HepG2 (cell line): Measurements from ENCODE around the gene LIMCH1.

Experiments
- ARID2 ChIP-seq: sonication (generic); formaldehyde crosslinking; IDR thresholded peaks from 2 replicates; pipeline ENCODE4 v1.8.1; 2022; ENCODE audit warnings: mild to moderate bottlenecking, missing genetic modification reagents, borderline replicate concordance
- CHD4 ChIP-seq: fragments of 200-600 bp; sonication (generic); IDR thresholded peaks from 2 replicates; pipeline ENCODE4 v1.7.0; 2017; ENCODE audit warnings: mild to moderate bottlenecking, low read length, borderline replicate concordance
- PLSCR1 ChIP-seq: sonication (generic); formaldehyde crosslinking; IDR thresholded peaks from 2 replicates; pipeline ENCODE4 v1.5.0; 2020; ENCODE audit warnings: missing genetic modification reagents, mild to moderate bottlenecking, borderline replicate concordance
- ZBTB8A ChIP-seq: sonication (generic); formaldehyde crosslinking; IDR thresholded peaks from 2 replicates; pipeline ENCODE4 v1.4.0; 2020; ENCODE audit warnings: mild to moderate bottlenecking, low read depth, missing genetic modification reagents, borderline replicate concordance
- ZNF234 ChIP-seq: sonication (generic); formaldehyde crosslinking; conservative IDR thresholded peaks from 2 replicates; pipeline ENCODE4 v1.5.1; 2020; ENCODE audit warnings: mild to moderate bottlenecking, missing genetic modification reagents
- ZNF30 ChIP-seq: sonication (generic); formaldehyde crosslinking; IDR thresholded peaks from 2 replicates; pipeline ENCODE4 v1.5.0; 2020; ENCODE audit warnings: mild to moderate bottlenecking, missing genetic modification reagents

GRCh38 chr4:41575665-41576064, 37.7 kb downstream of the LIMCH1 start:
- TF ChIP-seq CHD4 (no peak), ZBTB8A (CRISPR knock-in tag) (no peak), ZNF234 (no peak), ARID2 (CRISPR knock-in tag) (no peak), ZNF30 (CRISPR knock-in tag) (no peak), PLSCR1 (CRISPR knock-in tag) (no peak)
